ENCODE measurements around the gene KNTC1.

The KNTC1 gene

GRCh38 chr12:122656298-122656697 is 129.2 kb downstream of the KNTC1 start:
- no peak for DNase-seq

- DNase-seq = no peak
Observed at GRCh38 chr12:122659579-122659978, 132.5 kb downstream of the KNTC1 start.

- DNase-seq = no peak
Observed at GRCh38 chr12:122661246-122661645, 134.2 kb downstream of the KNTC1 start.

DNA sequence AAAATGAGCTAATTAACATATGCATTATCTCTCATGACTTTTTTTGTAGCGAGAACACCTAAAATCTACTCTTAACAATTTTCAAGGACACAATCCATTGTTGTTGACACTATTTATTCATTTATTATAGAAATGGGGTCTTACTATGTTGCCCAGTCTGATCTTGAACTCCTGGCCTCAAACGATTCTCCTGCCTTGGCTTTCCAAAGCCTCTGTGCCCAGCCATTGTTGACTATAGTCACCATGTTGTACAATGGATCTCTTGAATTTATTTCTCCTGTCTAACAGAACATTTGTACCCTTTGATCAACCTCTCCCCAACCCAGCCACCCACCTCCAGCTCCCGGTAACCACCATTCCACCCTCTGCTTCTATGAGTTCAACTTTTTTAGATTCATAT is 134.9 kb downstream of the KNTC1 start:
- DNase-seq = no peak

GRCh38 chr12:122665349-122665748 is 138.3 kb downstream of the KNTC1 start:
- no peak for DNase-seq

- DNase-seq = no peak
Observed at GRCh38 chr12:122665759-122666158, 138.7 kb downstream of the KNTC1 start.

DNA sequence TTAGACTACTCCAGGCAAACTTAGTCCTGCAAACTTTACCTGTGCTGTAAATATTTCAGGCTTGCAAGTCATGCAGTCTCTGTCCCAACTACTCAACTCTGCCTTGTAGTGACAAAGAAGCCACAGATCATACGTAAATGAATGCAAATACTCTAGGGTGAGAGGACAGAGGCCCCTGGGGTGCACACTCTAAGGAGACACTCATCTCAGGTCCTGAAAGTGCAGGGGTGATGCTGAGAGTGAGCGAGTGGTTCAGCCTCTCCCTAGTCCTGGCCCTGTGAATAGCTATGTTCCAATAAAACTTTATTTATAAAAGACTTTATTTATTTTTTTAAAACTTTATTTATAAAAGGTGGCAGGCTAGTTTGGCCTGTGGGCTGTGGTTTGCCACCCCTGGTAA is 141.2 kb downstream of the KNTC1 start:
- DNase-seq = no peak

DNA sequence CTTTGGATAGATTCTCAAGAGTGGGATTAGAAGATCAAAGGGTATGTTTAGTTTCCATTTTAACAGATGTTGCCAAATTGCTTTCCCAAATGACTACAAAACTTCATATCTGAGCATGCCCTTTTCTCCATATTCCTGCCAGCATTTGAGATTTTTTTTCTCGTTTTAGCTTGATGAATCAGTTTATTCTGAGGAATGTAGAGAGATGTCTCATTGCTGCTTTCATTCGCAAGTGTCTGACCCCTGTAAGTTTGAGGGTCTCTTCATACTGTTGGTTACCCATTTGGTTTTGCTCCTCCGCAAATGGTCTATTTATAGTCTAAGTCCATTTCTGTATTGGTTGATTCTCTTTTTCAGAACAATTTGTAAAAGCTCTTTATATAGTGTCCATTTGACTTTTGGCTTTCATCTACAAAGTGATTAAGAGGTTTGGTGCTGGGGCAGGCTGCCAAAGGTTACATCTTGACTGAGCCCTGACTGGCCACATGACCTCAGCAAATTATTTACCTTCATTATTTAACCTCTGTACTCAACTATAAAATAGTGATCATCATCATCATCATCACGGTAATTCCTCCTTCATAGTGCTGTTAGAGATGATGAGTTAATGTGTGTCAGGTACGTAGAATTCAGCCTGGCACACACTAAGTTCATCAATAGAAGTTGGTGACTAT is 142.5 kb downstream of the KNTC1 start:
- peak; percentile 82 for DNase-seq

DNA sequence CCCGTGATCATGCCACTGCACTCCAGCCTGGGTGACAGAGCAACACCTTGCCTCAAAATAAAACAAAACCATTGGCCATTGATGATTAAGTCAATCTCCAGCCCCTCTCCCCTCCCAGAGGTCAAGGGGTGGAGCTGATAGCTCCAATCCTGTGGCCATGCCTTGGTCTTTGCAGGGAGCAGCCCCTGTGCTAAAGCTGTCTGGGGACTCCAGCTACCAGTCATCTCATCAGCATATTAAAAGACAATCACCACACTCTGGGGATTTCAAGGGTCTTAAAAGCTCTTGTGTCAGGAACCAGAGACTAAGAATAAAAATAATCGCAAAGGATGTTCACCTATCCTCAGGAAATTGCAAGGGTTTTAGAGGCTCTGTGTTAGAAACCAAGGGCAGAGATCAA is 145.5 kb downstream of the KNTC1 start:
- DNase-seq = no peak
